ENCODE measurements around the gene PEX13.

PEX13 gene

DNA sequence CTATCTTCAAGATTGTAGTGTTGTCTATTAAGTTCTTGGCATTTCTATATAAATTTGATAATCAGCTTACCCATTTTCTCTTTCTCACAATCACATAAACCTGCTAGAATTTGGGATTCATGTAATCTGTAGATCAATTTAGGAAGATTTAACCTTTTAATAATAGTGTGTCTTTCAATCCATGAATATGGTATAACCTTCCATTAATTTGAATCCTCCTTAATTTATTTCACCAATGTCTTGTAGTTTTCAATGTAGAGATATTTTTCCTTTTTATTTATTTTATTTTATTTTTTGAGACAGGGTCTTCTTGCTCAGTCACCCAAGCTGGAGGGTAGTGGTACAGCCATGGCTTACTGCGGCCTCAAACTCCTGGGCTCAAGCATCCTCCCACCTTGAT lies 68.4 kb downstream of the PEX13 start:
- DNase-seq, result no peak

DNA sequence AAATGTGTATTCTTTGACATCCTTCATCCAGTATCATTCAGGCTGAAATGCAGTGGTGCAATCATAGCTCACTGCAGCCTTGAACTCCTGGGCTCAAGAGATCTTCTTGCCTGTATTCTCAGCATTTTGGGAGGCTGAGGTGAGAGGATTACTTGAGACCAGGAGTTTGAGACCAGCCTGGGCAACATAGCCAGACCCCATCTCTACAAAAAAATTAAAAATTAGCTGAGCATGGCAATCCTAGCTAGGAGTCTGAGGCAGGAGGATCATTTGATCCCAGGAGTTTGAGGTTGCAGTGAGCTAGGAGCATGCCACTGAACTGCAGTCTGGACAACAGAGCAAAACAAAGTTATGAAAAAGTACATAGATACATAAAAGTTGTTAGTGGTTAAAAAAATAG lies 72.3 kb downstream of the PEX13 start:
- DNase-seq, result no peak

DNA sequence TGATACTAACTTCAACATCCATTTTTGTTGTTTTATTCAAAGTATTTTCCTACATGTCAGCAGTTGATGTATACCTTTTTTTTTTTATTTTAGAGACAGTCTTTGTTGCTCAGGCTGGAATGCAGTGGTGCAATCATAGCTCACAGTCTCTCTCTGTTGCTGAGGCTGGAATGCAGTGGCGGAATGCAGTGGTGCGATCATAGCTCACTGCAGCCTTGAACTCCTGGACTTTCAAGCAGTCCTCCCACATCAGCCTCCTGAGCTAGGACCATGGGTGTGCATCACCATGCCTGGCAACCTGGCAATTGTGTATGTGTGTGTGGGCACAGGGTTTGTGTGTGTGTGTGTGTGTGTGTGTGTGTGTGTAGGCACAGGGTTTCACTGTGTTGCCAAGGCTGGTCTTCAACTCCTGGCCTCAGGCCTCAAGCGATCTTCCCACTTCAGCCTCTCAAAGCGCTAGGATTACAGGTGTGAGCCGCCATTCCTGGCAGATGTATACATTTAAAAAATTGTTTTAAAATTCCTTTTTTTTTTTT lies 72.9 kb downstream of the PEX13 start:
- DNase-seq, result no peak

DNA sequence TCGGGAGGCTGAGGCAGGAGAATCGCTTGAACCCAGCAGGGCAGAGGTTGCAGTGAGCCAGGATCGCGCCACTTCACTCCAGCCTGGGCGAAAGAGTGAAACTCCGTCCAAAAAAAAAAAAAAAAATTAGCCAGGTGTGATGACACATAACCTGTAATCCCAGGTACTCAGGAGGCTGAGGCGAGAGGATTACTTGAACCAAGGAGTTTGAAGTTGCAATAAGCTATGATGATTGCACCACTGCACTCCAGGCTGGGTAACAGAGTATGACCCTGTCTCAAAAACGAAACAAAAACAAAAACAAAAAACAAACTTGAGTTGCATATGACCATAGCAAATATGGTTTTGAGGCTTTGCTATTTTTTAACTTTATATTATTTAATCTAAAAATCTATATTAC lies 74.0 kb downstream of the PEX13 start:
- DNase-seq, result no peak

DNA sequence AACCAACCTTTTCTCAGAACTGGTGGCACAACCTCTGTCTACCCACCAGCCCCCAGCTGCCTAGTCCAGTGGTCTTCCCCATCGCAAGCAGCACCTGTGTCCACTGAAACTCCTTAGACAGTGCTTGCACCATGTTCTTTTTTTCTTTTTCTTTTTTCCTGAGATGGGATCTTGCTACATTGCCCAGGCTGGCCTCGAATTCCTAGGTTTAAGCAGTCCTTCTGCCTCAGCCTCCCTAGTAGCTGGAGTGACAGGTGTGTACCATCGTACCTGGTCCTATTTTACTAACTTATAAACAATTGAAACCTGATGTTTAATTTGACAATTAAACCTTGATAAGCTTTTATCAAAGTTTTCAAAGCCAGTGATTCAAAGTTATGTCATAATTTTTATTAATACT lies 78.9 kb downstream of the PEX13 start:
- DNase-seq, result no peak

DNA sequence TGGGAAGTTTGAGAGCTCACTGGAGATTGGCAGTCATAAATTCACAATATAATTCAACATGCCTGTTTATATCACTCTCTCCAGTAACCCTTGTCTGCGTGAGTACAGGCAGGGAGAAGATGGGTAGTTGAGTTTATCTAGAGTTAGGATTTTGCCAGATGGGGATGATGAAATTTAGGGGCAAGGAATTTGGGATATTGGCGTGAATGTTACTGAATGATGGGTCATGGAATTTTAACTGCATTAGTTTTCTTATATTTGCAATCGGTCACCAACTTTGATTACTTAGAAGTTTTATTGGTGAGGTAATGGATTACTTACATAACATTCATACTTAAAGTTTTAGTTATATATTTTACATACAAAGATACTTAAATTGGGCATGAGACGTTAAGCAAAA lies 83.3 kb downstream of the PEX13 start:
- DNase-seq, result no peak

Measured in CD4-positive, alpha-beta T cell treated with Interleukin-17A for 1 hour (primary cell).